ENCODE results near the gene EYS.

DNA sequence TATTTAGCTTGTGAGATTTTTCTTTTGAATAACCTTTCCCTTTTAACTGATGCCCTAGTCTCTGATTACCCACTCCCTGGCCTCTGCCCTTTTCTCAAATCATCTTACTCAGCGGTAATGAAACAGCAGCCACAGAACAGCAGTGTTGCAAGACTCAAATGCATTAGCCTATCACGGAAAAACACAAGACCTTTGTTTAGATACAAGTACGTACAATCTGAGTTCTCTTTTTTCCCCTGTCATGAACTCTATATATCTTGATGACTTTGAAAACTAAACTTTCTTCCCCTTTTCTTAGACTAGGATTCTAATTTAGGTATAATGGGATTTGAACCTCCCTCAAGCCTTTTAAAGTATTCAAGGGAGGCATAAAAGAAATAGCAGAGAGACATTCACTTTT, 1034.9 kb downstream of the EYS start:
- TF ChIP-seq EZH2 (IDR thresholded peaks at IDR 0.05) (no peak), POLR2AphosphoS5 (IDR thresholded peaks at IDR 0.05; ENCODE audit: borderline replicate concordance, low read depth, low read length) (no peak)

Measured in SK-N-MC (cell line).